ENCODE measurements around the gene BCS1L. TPM values are rescaled to one million over a fixed set of nuclear protein-coding genes. Genes with fewer than 3 reads are reported as not detected.

The BCS1L gene
- total and polyA plus RNA-seq, 2 of the 13 experiments (the other 11 are each of a cell fraction or from before 2014, with no cell fraction given): 48.9 to 76.0 TPM

- TF ChIP-seq ZHX2 (IDR thresholded peaks at IDR 0.05; ENCODE audit: low read depth): no peak
- no peak for TF ChIP-seq ZHX2 (CRISPR knock-in tag; IDR thresholded peaks at IDR 0.05; ENCODE audit: borderline replicate concordance)
- no peak for TF ChIP-seq GRHL1 (CRISPR knock-in tag; conservative IDR thresholded peaks at IDR 0.05)
- TF ChIP-seq DDIT3 (CRISPR knock-in tag; IDR thresholded peaks at IDR 0.05): no peak
- no peak for TF ChIP-seq RFX3 (CRISPR knock-in tag; IDR thresholded peaks at IDR 0.05)
- TF ChIP-seq MIXL1 (CRISPR knock-in tag; IDR thresholded peaks at IDR 0.05): no peak
- no peak for TF ChIP-seq ZBTB34 (CRISPR knock-in tag; IDR thresholded peaks at IDR 0.05)
These were observed 48.6 kb downstream of the BCS1L start (continued) for GRCh38 chr2:218708086-218708485.

Measured in HepG2 (cell line).